HUES48 (cell line): Measurements from ENCODE around the gene ZNF236.
"Not testable (repeated sequence)": the region's sequence is repeated elsewhere in the genome, so short reads cannot be mapped to it uniquely, and the experiment has no call there.

Source experiments
- H3K27ac ChIP-seq: one replicate; pipeline ENCODE4 v1.7.0; 2013; ENCODE audit warnings: low read depth, low read length, inconsistent platforms
- H3K27me3 ChIP-seq: 2 replicates; pipeline ENCODE4 v1.6.1; 2013; ENCODE audit warnings: mild to moderate bottlenecking, low read length; ENCODE audit not compliant: control insufficient read depth, insufficient read depth
- H3K36me3 ChIP-seq: 2 replicates; pipeline ENCODE4 v1.6.1; 2013; ENCODE audit warnings: low read length; ENCODE audit not compliant: control insufficient read depth, insufficient read depth
- H3K4me1 ChIP-seq: 2 replicates; pipeline ENCODE4 v1.6.1; 2013; ENCODE audit warnings: mild to moderate bottlenecking, low read length; ENCODE audit not compliant: control insufficient read depth, insufficient read depth
- H3K4me3 ChIP-seq: 2 replicates; pipeline ENCODE4 v1.5.1; 2013; ENCODE audit warnings: mild to moderate bottlenecking, low read depth, low read length
- H3K9ac ChIP-seq: 2 replicates; pipeline ENCODE4 v1.6.1; 2013; ENCODE audit warnings: mild to moderate bottlenecking, low read depth, low read length, moderate library complexity
- H3K9me3 ChIP-seq: 2 replicates; pipeline ENCODE4 v1.6.1; 2013; ENCODE audit warnings: low read length; ENCODE audit not compliant: control insufficient read depth, insufficient read depth

The ZNF236 gene

GRCh38 chr18:76983613-76984051, 161.3 kb downstream of the ZNF236 start:
- no peaks in the 10 kb centered on the region for H3K36me3 ChIP-seq
- H3K9ac ChIP-seq = no peak overlapping the region
- H3K4me1 ChIP-seq = peaks cover 28% of the 10 kb centered on the region
- no peaks in the 10 kb centered on the region for H3K27me3 ChIP-seq
- no peak overlapping the region for H3K4me3 ChIP-seq
- H3K9me3 ChIP-seq = no peaks in the 10 kb centered on the region
- H3K27ac ChIP-seq = no peak overlapping the region

- Histone ChIP-seq H3K9me3 (no peaks in the 10 kb centered on the region), H3K9ac (no peak overlapping the region), H3K36me3 (no peaks in the 10 kb centered on the region), H3K4me1 (peaks cover 28% of the 10 kb centered on the region), H3K4me3 (no peak overlapping the region), H3K27me3 (no peaks in the 10 kb centered on the region), H3K27ac (no peak overlapping the region)
Observed at GRCh38 chr18:76984193-76985155, 162.1 kb downstream of the ZNF236 start.

GRCh38 chr18:76985156-76985950, 163.0 kb downstream of the ZNF236 start:
- no peak overlapping the region for H3K4me3 ChIP-seq
- no peak overlapping the region for H3K9ac ChIP-seq
- no peaks in the 10 kb centered on the region for H3K27me3 ChIP-seq
- H3K9me3 ChIP-seq = no peaks in the 10 kb centered on the region
- no peaks in the 10 kb centered on the region for H3K36me3 ChIP-seq
- H3K27ac ChIP-seq = no peak overlapping the region
- H3K4me1 ChIP-seq = peaks cover 27% of the 10 kb centered on the region

DNA sequence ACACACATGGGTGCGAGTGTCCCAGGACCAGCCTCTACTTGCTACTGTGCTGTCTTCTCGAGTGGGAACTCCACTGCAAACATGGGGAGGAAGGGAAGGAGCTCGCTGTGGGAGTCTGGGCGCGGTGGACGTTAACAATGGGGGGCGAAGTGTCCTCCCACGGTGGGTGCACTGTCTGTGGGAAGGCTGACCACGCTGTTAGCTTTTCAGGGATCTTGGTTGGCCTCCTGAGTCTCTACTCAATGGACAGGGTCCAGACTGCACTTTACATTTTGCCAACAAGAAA, 163.5 kb downstream of the ZNF236 start:
- peaks cover 22% of the 10 kb centered on the region for H3K4me1 ChIP-seq
- H3K9me3 ChIP-seq = no peaks in the 10 kb centered on the region
- H3K27ac ChIP-seq = no peak overlapping the region
- H3K27me3 ChIP-seq = no peaks in the 10 kb centered on the region
- H3K9ac ChIP-seq = no peak overlapping the region
- no peaks in the 10 kb centered on the region for H3K36me3 ChIP-seq
- H3K4me3 ChIP-seq = no peak overlapping the region

- Histone ChIP-seq H3K9me3 (no peaks in the 10 kb centered on the region), H3K27ac (no peak overlapping the region), H3K9ac (no peak overlapping the region), H3K27me3 (no peaks in the 10 kb centered on the region), H3K4me1 (peaks cover 17% of the 10 kb centered on the region), H3K4me3 (no peak overlapping the region), H3K36me3 (no peaks in the 10 kb centered on the region)
Observed at GRCh38 chr18:76986406-76986805, 164.0 kb downstream of the ZNF236 start.

DNA sequence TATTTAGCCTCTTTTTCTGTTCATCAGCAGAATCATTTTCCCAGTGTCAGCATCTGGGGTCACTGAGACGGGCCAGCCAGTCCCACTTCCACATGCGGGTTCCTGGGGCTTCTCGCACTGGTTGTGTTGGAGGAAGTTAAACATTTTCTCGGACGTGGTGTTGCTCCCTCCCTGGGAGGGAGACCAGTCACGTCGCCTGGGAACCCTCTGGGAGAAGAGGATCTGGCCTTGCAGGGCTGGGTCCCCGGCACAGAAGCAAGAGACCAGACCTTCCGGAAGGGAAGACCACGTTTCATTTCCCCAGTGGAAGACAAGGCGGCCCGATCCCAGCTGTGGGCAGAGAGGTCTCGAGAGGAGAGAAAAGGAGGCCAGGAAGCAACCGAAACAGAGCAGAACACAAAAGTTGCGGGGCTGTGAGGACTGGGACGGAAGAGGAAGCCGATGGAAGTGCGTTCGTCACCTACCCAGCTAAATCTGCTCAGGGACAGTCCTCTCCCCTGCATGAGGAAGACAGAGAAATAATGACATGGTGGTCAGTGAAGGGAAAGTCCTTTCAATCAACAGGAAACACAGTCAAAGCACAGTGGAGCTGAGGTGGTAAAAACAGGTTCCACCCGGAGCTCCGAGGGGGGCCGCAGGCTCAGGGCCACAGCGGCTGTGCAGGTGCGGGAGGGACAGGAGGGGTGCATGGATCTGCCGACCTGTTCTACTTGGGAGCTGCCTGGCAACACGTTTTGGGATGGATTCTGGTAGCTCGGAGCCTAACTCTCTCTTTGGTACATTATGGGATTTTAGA, 165.9 kb downstream of the ZNF236 start:
- no peaks in the 10 kb centered on the region for H3K9me3 ChIP-seq
- no peaks in the 10 kb centered on the region for H3K27me3 ChIP-seq
- H3K36me3 ChIP-seq = no peaks in the 10 kb centered on the region
- H3K27ac ChIP-seq = no peak overlapping the region
- peaks cover 13% of the 10 kb centered on the region; the same call in 1 of the 2 replicates for H3K4me1 ChIP-seq
- H3K9ac ChIP-seq = no peak overlapping the region
- H3K4me3 ChIP-seq = no peak overlapping the region

GRCh38 chr18:76988827-76989646, 166.7 kb downstream of the ZNF236 start:
- no peaks in the 10 kb centered on the region for H3K9me3 ChIP-seq
- no peaks in the 10 kb centered on the region for H3K36me3 ChIP-seq
- H3K27ac ChIP-seq = no peak overlapping the region
- H3K27me3 ChIP-seq = no peaks in the 10 kb centered on the region
- peaks cover 6% of the 10 kb centered on the region; the same call in 1 of the 2 replicates for H3K4me1 ChIP-seq
- no peak overlapping the region for H3K4me3 ChIP-seq
- no peak overlapping the region for H3K9ac ChIP-seq

GRCh38 chr18:76989647-76990190, 167.4 kb downstream of the ZNF236 start:
- no peaks in the 10 kb centered on the region for H3K36me3 ChIP-seq
- no peak overlapping the region for H3K27ac ChIP-seq
- no peak overlapping the region for H3K9ac ChIP-seq
- H3K4me1 ChIP-seq = peaks cover 5% of the 10 kb centered on the region; the same call in 1 of the 2 replicates
- H3K27me3 ChIP-seq = no peaks in the 10 kb centered on the region
- H3K9me3 ChIP-seq = no peaks in the 10 kb centered on the region
- H3K4me3 ChIP-seq = no peak overlapping the region

GRCh38 chr18:76990343-76991020, 168.1 kb downstream of the ZNF236 start:
- not testable (repeated sequence) for H3K4me3 ChIP-seq, H3K36me3 ChIP-seq, H3K27ac ChIP-seq, H3K9ac ChIP-seq, H3K9me3 ChIP-seq, H3K4me1 ChIP-seq, H3K27me3 ChIP-seq
